GM21528 (cell line): ENCODE data around the gene SAMD4A.

Experiments
- ATAC-seq: cut with Tn5 transposase; IDR thresholded peaks from one replicate; pipeline ENCODE4 v1.9.1; 2021; ENCODE audit warnings: mild to moderate bottlenecking, moderate library complexity; ENCODE audit not compliant: unreplicated experiment, low FRiP score

The SAMD4A gene

DNA sequence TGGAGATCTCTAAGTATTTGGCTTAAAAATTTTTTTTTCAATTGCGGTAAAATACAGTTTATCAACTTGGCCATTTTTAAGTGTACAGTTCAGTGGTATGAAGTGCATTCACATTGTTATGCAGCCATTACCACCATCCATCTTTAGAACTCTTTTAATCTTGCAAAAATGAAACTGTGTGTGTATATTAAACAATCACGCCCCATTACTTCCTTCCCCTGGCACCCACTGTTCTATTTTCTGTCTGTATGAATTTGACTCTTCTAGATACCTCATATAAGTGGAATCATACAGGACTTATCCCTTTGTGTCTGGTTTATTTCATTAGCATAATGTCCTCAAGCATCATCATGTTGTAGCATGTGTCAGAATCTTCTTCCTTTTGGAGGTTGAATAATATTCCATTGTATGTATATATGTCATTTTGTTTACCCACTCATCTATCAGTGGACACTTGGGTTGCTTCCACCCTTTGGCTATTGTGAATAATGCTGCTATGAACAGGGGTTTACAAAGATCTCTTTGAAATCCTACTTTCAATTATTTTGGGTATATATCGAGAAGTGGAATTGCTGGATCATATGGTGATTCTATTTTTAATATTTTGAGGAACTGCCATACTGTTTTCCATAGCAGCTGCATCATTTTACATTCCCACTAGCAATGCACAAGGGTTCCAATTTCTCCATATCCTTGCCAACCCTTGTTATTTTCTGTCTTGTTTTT lies 62.9 kb downstream of the SAMD4A start:
- no peak for ATAC-seq

DNA sequence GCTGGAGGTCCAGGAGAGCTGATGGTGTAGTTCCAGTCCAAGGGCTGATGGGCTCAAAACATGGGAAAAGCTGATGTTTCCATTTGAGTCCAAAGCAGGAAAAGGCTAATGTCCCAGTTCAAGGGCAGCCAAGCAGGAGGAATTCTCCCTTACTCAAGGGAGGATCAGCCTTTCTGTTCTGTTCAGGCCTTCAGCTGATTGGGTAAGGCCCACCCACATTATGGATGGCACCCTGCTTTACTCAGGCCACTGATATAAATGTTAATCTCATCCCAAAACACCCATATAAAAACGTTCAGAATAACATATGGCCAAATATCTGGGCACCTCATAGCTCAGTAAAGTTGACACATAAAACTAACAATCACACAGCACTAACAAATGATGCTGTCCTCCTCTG lies 64.1 kb downstream of the SAMD4A start:
- no peak for ATAC-seq

DNA sequence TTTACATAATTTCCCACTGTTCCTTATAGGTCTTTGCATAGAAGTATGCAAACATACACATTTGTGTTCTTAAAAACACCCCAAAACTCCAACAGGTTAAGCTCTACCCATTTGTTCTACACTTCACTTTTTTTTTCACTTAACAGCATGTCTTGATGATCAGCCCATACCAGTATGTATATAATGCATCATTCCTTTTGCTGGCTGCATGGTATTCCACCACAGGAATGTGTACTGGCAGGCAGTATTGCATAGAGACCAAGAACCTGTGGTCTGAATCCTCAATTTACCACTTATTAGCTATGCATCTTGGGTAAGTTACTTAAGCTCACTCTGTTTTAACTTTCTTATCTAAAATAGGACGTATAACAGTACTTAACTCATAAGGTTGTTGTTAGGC lies 65.5 kb downstream of the SAMD4A start:
- ATAC-seq: no peak

DNA sequence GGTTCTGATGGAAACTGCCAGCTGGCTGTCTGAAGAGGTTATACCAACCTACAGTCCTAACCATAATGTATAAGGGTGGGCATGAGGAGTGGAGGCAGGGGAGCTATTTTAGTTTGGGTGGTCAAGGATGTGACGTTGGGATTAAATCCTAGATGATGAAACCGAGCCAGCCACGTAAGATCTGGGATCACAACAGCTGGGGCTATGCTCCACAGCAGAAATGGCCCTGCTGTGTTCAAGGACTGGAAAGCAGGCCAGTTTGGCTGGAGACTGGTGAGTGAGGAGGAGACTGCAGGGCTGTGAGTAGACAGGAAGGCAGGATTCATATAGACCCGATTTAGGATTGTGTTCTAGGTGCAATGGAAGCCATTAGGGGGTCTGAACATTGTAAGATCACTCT lies 66.1 kb downstream of the SAMD4A start:
- ATAC-seq: no peak

DNA sequence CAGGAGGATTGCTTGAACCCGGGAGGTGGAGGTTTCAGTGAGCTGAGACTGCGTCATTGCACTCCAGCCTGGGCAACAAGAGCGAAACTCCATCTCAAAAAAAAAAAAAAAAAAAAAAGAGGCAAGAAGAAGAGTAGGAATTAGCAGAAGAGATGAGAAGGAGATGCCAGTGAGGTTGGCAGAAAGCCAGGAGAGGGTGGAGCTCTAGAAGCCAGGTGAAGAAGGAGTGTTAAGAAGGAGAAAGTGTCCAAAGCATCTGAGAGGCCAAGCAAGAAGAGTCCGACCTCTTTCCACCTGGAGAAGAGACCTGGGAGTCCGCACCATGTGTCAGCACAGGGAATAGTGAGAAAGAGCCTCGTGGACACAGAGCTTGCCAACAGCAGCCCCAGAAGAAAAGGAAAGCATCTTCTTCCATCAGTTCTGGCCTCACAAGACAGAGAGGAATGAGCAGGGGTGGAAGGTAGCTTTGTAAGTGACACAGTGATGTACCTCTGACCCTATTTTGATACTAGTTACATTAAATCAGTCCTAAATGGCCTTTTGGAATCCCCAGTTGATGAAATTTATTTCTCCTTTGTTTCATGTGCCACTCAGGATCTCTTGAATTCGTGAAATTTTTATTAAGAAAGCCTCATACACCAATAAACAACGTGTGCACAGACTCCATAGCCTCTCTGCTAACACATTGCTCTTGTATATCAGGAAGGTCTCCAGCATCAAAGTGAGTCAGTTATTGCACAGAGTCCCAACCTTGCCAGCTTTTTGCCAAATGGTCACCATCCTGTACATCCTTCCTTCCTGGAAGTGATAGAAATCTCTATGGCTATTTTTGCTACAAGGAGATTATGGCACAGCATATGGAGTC lies 70.6 kb downstream of the SAMD4A start:
- ATAC-seq: no peak

DNA sequence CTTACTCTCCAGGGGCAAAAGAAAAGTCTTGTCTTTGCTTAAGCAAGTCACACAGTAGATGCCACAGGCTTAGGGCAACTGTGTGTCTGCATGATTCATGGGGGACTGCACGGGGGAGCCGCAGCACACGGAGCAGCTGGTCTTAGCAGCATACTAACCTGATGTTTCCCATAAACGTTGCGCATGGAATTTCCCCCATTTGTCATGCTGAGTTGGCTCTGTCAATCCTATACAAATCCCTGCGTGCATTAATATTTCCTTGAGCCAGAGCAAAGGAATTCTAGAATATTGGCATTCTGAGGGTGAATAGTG lies 71.2 kb downstream of the SAMD4A start:
- ATAC-seq: no peak

DNA sequence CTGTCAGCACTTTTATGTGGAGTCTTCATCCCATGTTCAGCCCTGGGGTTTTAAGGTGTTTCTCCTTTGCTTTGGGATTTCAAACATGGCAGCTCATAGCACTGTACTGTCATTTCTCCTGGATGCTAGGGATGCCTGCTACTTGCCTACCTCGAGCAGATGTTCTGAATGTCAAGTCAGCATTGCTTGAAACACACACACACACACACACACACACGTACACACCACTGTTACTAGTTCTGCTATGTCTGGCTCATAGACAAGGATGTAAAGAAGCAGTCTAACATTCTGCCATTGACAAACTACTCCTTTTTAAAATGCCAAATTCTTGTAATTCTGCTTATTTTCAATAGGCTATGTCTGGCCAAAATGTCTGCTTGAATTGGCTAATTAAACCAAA lies 72.7 kb downstream of the SAMD4A start:
- no peak for ATAC-seq

DNA sequence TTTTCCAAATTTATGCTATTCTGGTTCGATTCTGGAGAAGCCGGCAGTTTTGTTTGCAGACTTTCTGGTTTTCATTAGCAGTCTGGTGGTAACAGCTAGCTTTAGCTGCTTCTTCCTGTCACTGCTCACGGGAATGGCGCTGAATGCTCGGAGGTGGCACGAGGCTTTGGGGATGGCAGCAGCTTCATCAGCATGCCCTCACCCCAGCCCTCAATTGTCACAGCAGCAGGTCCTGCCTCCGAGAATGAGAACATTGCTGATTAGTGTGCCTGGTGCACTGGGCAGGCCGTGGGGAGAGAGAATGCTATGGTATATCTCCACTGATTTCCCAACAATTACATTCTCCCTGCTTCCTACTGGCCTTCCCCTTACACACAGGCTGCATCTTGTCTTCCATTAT lies 73.6 kb downstream of the SAMD4A start:
- no peak for ATAC-seq

DNA sequence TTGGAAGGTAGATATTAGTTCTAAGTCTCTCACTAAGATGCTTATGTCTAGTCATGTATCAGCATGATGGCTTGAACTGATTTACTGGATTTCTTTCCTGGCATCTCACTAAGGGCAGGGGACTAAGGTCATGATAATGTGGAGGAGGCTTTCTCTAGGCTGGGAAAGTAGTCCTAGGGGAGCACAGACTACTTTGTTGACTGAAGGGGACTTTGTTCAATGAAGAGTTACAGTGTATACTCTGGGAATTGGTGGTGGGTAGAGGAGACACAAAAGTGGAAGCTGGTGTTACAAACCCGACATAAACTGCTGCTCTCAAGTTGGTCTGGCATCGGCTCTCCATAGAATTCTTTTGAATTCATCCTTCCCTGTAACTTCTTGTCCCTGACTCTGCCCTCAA lies 75.2 kb downstream of the SAMD4A start:
- ATAC-seq: no peak

DNA sequence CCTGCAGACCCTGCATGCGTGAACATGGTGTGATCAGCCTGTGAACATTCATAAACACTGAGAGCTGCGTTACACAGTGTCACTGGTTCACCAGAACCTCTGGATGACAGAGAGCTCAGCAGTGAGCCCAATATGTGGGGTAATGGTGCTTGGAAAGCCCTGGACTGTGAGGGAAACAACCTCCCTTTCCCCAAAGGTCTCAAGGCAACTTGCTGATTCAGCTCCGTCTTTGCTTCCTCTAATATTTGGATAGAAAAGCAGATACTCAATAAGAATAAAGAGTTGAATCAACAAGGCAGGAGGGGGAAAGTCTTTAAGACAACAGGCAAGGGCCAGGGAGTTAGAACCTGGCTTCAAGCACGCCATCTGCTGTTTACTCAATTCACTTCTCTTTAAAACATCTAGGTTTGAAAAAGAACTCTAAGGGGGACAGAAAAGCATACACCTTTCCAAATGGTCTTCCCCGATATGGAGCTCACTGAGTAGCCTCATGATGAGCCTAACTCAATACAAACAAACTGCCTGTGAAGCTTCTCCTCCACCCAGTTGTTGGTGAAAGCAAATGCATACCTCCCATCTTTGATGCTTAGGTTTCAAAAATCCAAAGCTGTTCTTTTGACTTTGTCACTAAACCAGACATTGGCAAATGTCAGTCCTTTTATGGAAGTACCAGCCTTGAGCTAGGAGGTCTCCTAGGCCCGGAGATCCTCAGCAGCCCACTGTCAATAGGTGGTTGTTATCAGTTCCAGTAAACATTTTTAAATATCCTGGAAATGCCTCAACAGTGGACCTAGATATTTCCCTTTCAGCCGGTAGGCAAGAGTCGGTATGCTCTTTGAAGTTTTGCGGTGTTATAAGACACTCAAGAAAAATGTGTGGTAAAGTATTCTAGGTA lies 76.1 kb downstream of the SAMD4A start:
- ATAC-seq: no peak

DNA sequence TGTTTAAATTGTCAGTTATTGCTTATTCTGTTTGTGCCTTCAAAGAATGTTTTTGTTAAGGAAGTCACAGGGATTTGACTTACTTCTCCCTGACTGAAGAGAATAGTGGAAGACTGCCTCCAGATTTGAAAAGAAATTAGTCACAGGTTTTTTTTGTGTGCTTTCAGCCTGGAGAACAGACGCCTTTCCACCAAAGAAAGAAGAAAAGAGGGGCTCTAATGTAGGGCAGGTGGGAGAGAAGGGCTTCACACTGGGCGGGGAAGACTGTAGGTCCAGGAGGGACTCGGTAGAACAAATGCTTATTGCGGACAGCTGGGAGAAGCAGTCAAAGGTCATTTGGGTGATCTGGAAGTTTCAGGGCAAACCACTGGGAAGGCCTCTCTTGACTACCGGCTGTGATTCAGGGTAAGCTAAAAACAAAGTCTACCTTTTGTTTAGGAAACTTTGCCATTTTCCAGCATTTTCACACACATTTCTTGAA lies 76.8 kb downstream of the SAMD4A start:
- no peak for ATAC-seq

DNA sequence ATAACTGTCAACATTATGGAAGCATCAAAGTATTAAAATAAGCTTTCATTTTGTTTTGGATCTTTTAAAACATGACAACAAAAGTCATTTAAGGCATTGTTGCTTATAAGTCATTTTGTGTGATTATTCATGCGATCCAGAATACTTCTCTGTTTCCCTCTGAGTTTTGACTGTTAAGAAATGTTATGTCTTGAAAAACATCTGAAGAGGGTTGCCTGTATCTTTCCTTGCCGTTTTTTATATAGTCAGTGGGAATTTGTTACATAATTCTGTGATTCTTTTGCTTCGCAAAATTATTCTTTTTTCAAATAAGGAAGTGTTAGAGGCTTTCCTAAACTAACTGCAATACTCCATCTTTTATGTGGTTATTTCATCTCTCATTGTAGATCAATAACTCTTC lies 78.7 kb downstream of the SAMD4A start:
- no peak for ATAC-seq

DNA sequence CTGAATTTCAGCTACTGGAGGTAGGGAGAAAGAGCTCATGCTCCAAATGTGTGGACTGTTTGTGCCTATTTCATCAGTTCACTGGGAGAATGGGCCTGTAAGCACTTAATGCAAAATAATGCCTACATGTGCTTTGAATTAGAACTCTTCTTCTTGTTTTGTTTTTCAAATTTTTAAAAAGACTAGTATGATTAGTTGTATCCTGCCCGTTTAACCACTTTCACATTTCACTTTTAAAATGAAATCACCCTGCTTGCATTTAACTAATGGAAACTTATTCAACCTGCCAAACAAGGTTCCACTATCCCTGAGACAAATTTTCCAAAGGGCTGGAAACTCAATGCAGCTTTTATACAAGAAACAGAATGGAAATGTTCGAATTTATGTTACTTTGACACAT lies 79.7 kb downstream of the SAMD4A start:
- no peak for ATAC-seq

DNA sequence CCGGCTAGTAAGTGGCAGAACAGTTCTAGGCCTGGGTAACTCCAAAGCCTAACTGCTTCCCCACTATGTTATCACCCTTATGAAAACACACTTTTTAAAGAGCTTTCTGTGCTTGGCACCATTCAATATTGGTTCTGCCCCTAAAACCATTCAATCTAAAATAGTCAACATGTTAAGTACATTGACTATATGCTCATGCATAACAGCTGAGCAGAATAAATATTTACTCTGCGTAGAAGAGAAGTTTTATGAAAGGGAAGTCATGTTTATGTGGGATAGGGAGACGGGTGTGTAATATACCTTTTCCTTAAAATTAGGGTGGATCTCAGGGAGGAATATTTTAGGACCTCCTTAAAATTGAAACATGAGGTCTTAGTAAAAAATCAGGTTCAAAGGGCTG lies 80.5 kb downstream of the SAMD4A start:
- no peak for ATAC-seq

DNA sequence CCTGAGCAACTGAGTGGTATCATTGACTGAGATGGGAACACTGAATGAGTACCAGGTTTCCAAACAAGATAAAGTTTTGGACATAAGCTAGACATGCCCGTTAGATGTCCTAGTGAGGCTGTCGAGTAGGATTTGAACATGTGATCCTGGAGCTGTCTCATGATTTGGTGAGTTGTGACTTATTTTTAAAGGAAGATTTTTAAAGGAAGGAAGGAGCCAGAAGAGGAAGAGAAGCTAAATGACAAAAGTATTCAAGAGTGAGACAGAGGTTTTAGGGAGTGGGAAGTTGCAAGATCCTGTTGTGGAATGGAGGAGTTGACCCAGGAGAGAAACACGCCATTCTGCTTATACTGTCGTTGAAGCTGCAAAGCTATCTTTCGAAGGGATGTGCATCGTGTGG lies 82.1 kb downstream of the SAMD4A start:
- ATAC-seq: no peak

DNA sequence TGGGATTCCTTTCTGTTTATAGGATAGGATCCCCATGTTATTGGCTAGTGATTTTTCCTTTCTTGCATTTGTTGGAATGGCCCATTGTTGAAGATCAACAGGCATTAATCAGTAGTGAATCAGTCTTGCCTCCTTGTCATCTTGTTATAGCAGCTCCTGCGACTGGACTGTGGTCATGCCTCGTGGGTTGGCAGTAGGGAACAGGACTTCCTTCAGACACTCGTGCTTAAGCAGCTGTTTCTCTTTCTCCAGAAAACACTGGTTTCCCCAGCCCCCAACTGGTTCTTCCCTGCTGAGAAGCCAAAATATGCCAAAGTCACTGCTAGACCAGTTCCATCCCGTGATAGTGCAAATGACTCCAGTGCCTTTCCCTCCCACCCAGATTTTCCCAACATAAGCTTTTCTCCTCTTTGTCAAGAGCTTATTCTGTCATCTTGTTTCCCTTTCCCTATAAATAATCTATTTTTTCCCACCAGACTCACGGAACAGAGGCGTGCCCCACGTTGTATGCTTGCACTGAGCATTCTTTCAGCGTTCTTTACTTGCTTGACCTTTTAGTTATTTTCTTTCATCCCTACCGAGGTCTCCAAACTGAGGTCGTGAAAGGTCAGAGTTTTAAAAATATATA lies 83.5 kb downstream of the SAMD4A start:
- no peak for ATAC-seq

DNA sequence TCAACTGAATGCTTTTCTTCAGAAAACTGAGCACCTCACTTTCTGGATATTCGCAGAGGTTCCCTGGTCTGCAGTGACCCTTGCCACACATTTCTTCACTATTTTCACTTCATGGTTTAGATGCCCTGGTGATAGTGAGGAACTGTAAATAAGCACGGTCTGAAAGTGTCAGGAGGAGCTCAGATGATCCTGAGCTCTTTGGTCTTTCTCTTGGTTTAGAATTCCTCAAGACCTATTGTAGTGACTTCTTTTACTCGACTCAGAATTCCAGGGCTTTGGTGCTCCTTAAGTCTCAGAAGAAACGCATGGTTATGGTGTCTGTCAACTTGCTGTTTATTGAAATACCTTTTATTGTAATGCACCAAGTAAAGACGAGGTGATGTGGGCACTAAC lies 84.0 kb downstream of the SAMD4A start:
- ATAC-seq: no peak

DNA sequence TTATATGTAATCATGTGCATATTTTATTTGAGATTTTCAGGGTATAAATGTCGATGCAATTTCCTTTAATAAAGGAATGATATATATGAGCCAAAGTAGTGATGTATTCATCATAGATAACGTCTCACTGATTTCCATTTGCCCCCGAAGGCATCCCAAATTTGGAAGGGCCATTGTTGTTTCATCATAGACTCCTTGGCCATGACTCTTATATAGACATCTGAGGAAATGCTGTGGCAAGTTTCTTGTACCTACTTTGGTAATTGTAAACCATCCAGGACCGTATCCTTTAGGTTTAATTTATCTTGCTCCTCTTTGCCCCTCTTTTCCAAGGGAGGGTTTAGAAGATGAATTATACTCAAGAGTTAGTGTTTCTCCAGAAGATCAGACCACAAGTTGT lies 84.7 kb downstream of the SAMD4A start:
- no peak for ATAC-seq

DNA sequence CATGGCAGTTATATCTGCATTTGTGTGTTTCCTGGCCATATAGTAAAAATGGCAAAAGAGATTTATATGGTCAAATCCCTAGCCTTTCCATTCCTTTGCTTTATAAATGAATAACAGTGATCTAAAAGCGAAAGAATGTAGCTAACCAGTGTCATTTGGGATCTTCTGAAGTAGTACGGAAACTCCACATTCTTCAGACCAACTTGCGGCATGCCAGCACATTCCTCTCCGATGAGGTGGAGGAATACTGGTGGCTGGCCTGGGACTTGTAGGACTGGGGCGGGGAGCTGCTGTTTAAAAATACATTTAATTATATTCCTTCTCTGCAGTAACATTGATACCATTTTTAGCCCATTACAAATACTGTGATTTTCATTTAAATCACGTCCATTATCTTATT lies 85.3 kb downstream of the SAMD4A start:
- ATAC-seq: no peak

DNA sequence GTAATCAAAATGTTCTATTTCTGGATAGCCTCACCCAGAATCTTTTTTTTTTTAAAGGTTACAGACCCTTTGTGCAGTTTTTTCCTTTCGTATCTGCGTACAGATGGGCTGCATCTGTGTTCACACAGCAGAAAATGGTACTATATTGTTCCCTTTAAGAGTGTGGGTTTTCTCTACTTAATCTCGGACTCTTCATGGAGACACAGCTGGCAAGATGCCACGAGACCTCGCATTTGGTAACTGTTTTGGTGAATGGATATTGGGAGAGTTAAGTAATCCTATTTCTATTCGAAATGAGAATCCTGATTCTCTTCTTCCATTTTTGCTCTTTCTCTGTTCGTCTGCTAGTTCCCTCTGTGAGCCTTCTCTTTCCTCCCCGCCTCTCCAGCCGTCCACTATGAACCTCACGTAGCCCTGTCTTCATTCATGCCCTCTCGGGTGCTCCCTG lies 85.7 kb downstream of the SAMD4A start:
- ATAC-seq: no peak
